ENCODE data around the gene DCDC2. TPM values are rescaled to one million over a fixed set of nuclear protein-coding genes. Genes with fewer than 3 reads are reported as not detected.
"Not testable (repeated sequence)": the region's sequence is repeated elsewhere in the genome, so short reads cannot be mapped to it uniquely, and the experiment has no call there.

DCDC2 gene
- total and polyA plus RNA-seq, 4 donors: 0.51 to 13.0 (median 2.0) TPM

DNA sequence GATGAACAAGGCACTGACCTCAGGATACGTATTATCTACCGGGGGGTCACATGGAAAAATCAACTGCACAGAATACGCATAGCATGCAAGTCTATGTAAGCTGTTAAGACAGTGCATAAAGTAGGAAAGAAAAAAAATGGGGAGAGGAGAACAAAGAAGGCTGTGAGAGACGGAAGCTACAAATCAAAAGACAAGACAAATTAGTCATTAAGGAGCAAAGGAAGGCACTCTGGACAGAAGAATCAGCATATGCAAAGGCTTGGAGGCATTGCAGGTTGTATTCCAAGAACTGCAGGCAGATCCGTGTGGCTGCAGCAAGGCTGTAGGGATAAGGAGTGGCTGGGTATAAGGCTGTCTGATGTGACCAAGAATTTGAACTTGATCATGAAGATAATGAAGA, 142.9 kb downstream of the DCDC2 start:
- Histone ChIP-seq H3K4me3 (ENCODE audit: low read depth in 1 of 3, low read length in 3 of 3) (no peak overlapping the region), H3K27me3 (ENCODE audit: control insufficient read depth in 4 of 4, insufficient read depth in 4 of 4, low read length in 3 of 4) (no peaks in the 10 kb centered on the region), H3K27ac (ENCODE audit: low read depth in 1 of 2, low read length in 2 of 2) (no peak overlapping the region), H3K4me1 (ENCODE audit: control insufficient read depth in 4 of 4, insufficient read depth in 4 of 4, low read length in 3 of 4) (no peaks in the 10 kb centered on the region), H3K9me3 (ENCODE audit: control insufficient read depth in 4 of 4, low read length in 3 of 4) (no peaks in the 10 kb centered on the region), H3K9ac (ENCODE audit: low read depth in 1 of 2, low read length in 2 of 2) (no peak overlapping the region), H3K36me3 (ENCODE audit: control insufficient read depth in 4 of 4, insufficient read depth in 3 of 4, low read depth in 1 of 4, low read length in 3 of 4) (no peaks in the 10 kb centered on the region)
- no peak for DNase-seq (ENCODE audit: low spot score)
- TF ChIP-seq HNF4G (IDR thresholded peaks at IDR 0.05) (no peak), SP1 (IDR thresholded peaks at IDR 0.05) (no peak), HNF4A (conservative IDR thresholded peaks at IDR 0.05) (no peak), EGR1 (IDR thresholded peaks at IDR 0.05; ENCODE audit: low read depth in 2 of 2) (no peak), JUND (IDR thresholded peaks at IDR 0.05) (no peak), FOXA2 (IDR thresholded peaks at IDR 0.05) (no peak)
- TF ChIP-seq, protein P1, sequence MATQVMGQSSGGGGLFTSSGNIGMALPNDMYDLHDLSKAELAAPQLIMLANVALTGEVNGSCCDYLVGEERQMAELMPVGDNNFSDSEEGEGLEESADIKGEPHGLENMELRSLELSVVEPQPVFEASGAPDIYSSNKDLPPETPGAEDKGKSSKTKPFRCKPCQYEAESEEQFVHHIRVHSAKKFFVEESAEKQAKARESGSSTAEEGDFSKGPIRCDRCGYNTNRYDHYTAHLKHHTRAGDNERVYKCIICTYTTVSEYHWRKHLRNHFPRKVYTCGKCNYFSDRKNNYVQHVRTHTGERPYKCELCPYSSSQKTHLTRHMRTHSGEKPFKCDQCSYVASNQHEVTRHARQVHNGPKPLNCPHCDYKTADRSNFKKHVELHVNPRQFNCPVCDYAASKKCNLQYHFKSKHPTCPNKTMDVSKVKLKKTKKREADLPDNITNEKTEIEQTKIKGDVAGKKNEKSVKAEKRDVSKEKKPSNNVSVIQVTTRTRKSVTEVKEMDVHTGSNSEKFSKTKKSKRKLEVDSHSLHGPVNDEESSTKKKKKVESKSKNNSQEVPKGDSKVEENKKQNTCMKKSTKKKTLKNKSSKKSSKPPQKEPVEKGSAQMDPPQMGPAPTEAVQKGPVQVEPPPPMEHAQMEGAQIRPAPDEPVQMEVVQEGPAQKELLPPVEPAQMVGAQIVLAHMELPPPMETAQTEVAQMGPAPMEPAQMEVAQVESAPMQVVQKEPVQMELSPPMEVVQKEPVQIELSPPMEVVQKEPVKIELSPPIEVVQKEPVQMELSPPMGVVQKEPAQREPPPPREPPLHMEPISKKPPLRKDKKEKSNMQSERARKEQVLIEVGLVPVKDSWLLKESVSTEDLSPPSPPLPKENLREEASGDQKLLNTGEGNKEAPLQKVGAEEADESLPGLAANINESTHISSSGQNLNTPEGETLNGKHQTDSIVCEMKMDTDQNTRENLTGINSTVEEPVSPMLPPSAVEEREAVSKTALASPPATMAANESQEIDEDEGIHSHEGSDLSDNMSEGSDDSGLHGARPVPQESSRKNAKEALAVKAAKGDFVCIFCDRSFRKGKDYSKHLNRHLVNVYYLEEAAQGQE (IDR thresholded peaks at IDR 0.05): no peak
- WGBS: 83% methylated on average over 5 of the region's 5 CpGs

DNA sequence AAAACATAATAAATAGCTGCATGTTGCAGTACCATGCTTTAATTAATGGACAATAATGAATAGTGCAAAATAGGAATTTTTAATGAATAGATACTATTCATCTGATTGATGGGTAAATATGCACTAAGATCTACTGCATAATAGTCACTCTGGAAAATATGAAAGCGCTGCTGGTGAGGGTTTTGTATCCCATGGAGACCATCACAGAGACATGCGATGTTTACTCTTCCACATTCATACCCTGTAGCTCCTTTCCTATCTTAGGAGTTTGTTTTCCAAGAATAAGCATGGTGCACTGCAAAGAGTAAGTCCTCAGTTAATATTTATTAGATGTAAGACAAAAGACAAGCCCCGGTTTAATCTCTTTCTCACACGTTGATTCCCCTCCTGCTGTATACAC, 150.4 kb downstream of the DCDC2 start:
- 85% methylated on average over 4 of the region's 4 CpGs for WGBS
- H3K27me3 ChIP-seq (ENCODE audit: control insufficient read depth in 4 of 4, insufficient read depth in 4 of 4, low read length in 3 of 4): no peaks in the 10 kb centered on the region
- no peaks in the 10 kb centered on the region for H3K36me3 ChIP-seq (ENCODE audit: control insufficient read depth in 4 of 4, insufficient read depth in 3 of 4, low read depth in 1 of 4, low read length in 3 of 4)
- no peak overlapping the region for H3K27ac ChIP-seq (ENCODE audit: low read depth in 1 of 2, low read length in 2 of 2)
- H3K9me3 ChIP-seq (ENCODE audit: control insufficient read depth in 4 of 4, low read length in 3 of 4): no peaks in the 10 kb centered on the region
- no peak for DNase-seq (ENCODE audit: low spot score)
- no peak overlapping the region for H3K4me3 ChIP-seq (ENCODE audit: low read depth in 1 of 3, low read length in 3 of 3)
- peaks cover 0 to 13% (median 2%) of the 10 kb centered on the region in 4 donors for H3K4me1 ChIP-seq (ENCODE audit: control insufficient read depth in 4 of 4, insufficient read depth in 4 of 4, low read length in 3 of 4)
- H3K9ac ChIP-seq (ENCODE audit: low read depth in 1 of 2, low read length in 2 of 2): no peak overlapping the region
- TF ChIP-seq, protein P2, sequence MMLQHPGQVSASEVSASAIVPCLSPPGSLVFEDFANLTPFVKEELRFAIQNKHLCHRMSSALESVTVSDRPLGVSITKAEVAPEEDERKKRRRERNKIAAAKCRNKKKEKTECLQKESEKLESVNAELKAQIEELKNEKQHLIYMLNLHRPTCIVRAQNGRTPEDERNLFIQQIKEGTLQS (IDR thresholded peaks at IDR 0.05): no peak

DNA sequence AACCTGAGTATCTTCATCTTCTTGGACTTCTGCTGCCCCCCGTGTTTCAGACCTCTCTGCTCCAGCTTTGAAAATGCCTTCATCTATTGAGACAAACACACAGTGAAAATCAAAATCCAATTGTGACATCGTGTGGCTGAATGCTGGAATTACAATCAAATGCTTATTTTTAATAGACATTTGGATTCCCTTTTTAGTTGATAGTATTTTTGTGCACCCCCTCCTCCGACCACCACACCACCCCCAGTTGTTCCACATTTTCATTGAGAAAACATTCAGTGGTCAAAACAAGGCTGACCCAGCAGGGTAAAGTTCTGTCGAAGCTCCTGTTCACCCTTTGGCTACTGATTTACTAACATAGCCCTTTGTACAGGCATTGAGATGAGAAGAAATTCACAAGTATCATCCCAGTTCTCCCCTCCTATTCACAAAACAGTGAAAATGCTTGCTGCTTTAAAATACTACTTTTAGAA, 152.8 kb downstream of the DCDC2 start:
- peak; percentile 38 for DNase-seq (ENCODE audit: low spot score)
- TF ChIP-seq, protein P3, sequence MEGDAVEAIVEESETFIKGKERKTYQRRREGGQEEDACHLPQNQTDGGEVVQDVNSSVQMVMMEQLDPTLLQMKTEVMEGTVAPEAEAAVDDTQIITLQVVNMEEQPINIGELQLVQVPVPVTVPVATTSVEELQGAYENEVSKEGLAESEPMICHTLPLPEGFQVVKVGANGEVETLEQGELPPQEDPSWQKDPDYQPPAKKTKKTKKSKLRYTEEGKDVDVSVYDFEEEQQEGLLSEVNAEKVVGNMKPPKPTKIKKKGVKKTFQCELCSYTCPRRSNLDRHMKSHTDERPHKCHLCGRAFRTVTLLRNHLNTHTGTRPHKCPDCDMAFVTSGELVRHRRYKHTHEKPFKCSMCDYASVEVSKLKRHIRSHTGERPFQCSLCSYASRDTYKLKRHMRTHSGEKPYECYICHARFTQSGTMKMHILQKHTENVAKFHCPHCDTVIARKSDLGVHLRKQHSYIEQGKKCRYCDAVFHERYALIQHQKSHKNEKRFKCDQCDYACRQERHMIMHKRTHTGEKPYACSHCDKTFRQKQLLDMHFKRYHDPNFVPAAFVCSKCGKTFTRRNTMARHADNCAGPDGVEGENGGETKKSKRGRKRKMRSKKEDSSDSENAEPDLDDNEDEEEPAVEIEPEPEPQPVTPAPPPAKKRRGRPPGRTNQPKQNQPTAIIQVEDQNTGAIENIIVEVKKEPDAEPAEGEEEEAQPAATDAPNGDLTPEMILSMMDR (IDR thresholded peaks at IDR 0.05; ENCODE audit: low read depth, low read length, missing input control): peak; percentile 64
- TF ChIP-seq RXRA (IDR thresholded peaks at IDR 0.05): no peak
- peak in 1 of 2 donors; percentile 15 for TF ChIP-seq HNF4A (conservative IDR thresholded peaks at IDR 0.05)
- TF ChIP-seq, protein P4, sequence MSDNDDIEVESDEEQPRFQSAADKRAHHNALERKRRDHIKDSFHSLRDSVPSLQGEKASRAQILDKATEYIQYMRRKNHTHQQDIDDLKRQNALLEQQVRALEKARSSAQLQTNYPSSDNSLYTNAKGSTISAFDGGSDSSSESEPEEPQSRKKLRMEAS (IDR thresholded peaks at IDR 0.05): no peak
- peak; percentile 79 to 85 for TF ChIP-seq RAD21 (IDR thresholded peaks at IDR 0.05)
- Histone ChIP-seq H3K4me1 (ENCODE audit: control insufficient read depth in 4 of 4, insufficient read depth in 4 of 4, low read length in 3 of 4) (peaks cover 0 to 13% (median 2%) of the 10 kb centered on the region in 4 donors), H3K27ac (ENCODE audit: low read depth in 1 of 2, low read length in 2 of 2) (no peak overlapping the region), H3K27me3 (ENCODE audit: control insufficient read depth in 4 of 4, insufficient read depth in 4 of 4, low read length in 3 of 4) (no peaks in the 10 kb centered on the region), H3K4me3 (ENCODE audit: low read depth in 1 of 3, low read length in 3 of 3) (no peak overlapping the region), H3K36me3 (ENCODE audit: control insufficient read depth in 4 of 4, insufficient read depth in 3 of 4, low read depth in 1 of 4, low read length in 3 of 4) (no peaks in the 10 kb centered on the region), H3K9me3 (ENCODE audit: control insufficient read depth in 4 of 4, low read length in 3 of 4) (no peaks in the 10 kb centered on the region), H3K9ac (ENCODE audit: low read depth in 1 of 2, low read length in 2 of 2) (no peak overlapping the region)
- WGBS: 3% methylated on average over 4 of the region's 4 CpGs

DNA sequence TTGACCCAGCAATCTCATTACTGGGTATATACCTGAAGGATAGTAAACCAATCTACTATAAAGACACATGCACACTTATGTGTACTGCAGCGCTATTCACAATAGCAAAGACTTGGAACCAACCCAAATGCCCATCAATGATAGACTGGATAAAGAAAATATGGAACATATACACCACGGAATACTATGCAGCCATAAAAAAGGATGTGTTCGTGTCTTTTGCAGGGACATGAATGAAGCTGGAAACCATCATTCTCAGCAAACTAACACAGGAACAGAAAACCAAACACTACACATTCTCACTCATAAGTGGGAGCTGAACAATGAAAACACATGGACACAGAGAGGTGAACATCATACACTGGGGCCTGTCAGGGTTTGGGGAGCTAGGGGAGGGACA, 153.7 kb downstream of the DCDC2 start:
- H3K4me1 ChIP-seq (ENCODE audit: control insufficient read depth in 4 of 4, insufficient read depth in 4 of 4, low read length in 3 of 4): peaks cover 0 to 13% (median 2%) of the 10 kb centered on the region in 4 donors
- DNase-seq (ENCODE audit: low spot score); H3K9ac ChIP-seq (ENCODE audit: low read depth in 1 of 2, low read length in 2 of 2); H3K36me3 ChIP-seq (ENCODE audit: control insufficient read depth in 4 of 4, insufficient read depth in 3 of 4, low read depth in 1 of 4, low read length in 3 of 4); H3K27me3 ChIP-seq (ENCODE audit: control insufficient read depth in 4 of 4, insufficient read depth in 4 of 4, low read length in 3 of 4); H3K27ac ChIP-seq (ENCODE audit: low read depth in 1 of 2, low read length in 2 of 2); H3K4me3 ChIP-seq (ENCODE audit: low read depth in 1 of 3, low read length in 3 of 3); H3K9me3 ChIP-seq (ENCODE audit: control insufficient read depth in 4 of 4, low read length in 3 of 4): not testable (repeated sequence)
- WGBS: 96% methylated on average over 3 of the region's 3 CpGs

Measured in liver (tissue), 9 donors.